GM12878 (cell line): Measurements from ENCODE around the gene ERC2. TPM values are rescaled to one million over a fixed set of nuclear protein-coding genes. Genes with fewer than 3 reads are reported as not detected.

ENCODE experiments used
- ATAC-seq: fragments of 200-7000 bp; cut with Tn5 transposase; 3 replicates; pipeline ENCODE4 v1.9.1; 2020; ENCODE audit warnings: mild to moderate bottlenecking, moderate library complexity
- BruUV-seq: library from RNA; stranded (reverse); fragments of 400-500 nt; replicated peaks from 2 replicates; lab custom pipeline; 2021; lab: Mats Ljungman, UMichigan
- CTCF ChIA-PET: fragments of 300-600 bp; sonication (Branson Sonifier 250); formaldehyde crosslinking; extraction: SDS; loops from one replicate; lab custom pipeline; 2021; ENCODE audit warnings: inconsistent platforms; lab: Yijun Ruan, JAX
- POLR2A ChIA-PET: fragments of 350-600 bp; formaldehyde crosslinking; extraction: SDS; loops from one replicate; lab custom pipeline; 2021; ENCODE audit warnings: inconsistent platforms; lab: Charles Lee
- RAD21 ChIA-PET: fragments of 300-600 bp; sonication (Branson Sonifier 250); formaldehyde crosslinking; loops from one replicate; lab custom pipeline; 2023; ENCODE audit warnings: antibody characterized with exemption; ENCODE audit not compliant: unreplicated experiment; lab: Charles Lee
- SMC1A ChIA-PET: fragments of 300-600 bp; sonication (Branson Sonifier 250); formaldehyde crosslinking; loops from one replicate; lab custom pipeline; 2023; ENCODE audit not compliant: unreplicated experiment, uncharacterized antibody; lab: Charles Lee
- DNase-seq: peaks from one replicate; pipeline ENCODE4 v3.0.0-alpha.2; 2011; ENCODE audit warnings: low read depth, low spot score
- FAIRE-seq: peaks from 3 replicates; lab custom pipeline; 2011; peaks lifted over from hg19 to GRCh38; lab: Jason Lieb, UNC
- H2AFZ ChIP-seq: 2 replicates; pipeline ENCODE4 v1.6.0; 2011; ENCODE audit warnings: low read depth, low read length, control low read depth; ENCODE audit not compliant: control insufficient read depth
- H3K27ac ChIP-seq: 2 replicates; pipeline ENCODE4 v1.5.1; 2011; ENCODE audit warnings: control low read depth; ENCODE audit not compliant: control insufficient read depth, insufficient read depth
- H3K27me3 ChIP-seq, 2 experiments: replicated peaks in 1 of 2; 2 replicates each; pipeline versions ENCODE4 v1.6.0 to v1.6.1; 2011; ENCODE audit warnings: low read length in 1 of 2; ENCODE audit not compliant: control insufficient read depth in 2 of 2, insufficient read depth in 2 of 2
- H3K36me3 ChIP-seq, 2 experiments: 2 replicates each; pipeline ENCODE4 v1.5.1; 2011; ENCODE audit warnings: low read length in 1 of 2; ENCODE audit not compliant: control insufficient read depth in 2 of 2, insufficient read depth in 2 of 2
- H3K4me1 ChIP-seq: 2 replicates; pipeline ENCODE4 v1.6.1; 2011; ENCODE audit warnings: mild to moderate bottlenecking, low read length, moderate library complexity, mixed read lengths; ENCODE audit not compliant: control insufficient read depth, insufficient read depth
- H3K4me2 ChIP-seq: 2 replicates; pipeline ENCODE4 v1.6.0; 2011; ENCODE audit warnings: control low read depth; ENCODE audit not compliant: control insufficient read depth, insufficient read depth
- H3K4me3 ChIP-seq: fragments of 200-600 bp; sonication (generic); 2 replicates; pipeline ENCODE4 v1.5.1; 2016
- H3K79me2 ChIP-seq: 2 replicates; pipeline ENCODE4 v1.6.0; 2011; ENCODE audit warnings: low read length; ENCODE audit not compliant: control insufficient read depth, insufficient read depth
- H3K9ac ChIP-seq: 2 replicates; pipeline ENCODE4 v1.8.0; 2011; ENCODE audit warnings: low read length, control low read depth, mixed read lengths; ENCODE audit not compliant: control insufficient read depth, insufficient read depth
- H3K9me3 ChIP-seq: replicated peaks from 3 replicates; pipeline ENCODE4 v1.5.1; 2011; ENCODE audit warnings: mild to moderate bottlenecking, low read length; ENCODE audit not compliant: control insufficient read depth, insufficient read depth
- H4K20me1 ChIP-seq: 2 replicates; pipeline ENCODE4 v1.6.0; 2011; ENCODE audit not compliant: control insufficient read depth, insufficient read depth
- BRCA1 ChIP-seq: IDR thresholded peaks from 2 replicates; pipeline ENCODE4 v1.6.1; 2011; ENCODE audit warnings: low read depth, low read length, improper control_type of control experiment
- CHD2 ChIP-seq: IDR thresholded peaks from 2 replicates; pipeline ENCODE4 v1.6.1; 2011; ENCODE audit warnings: low read depth, low read length, improper control_type of control experiment, borderline replicate concordance
- DPF2 ChIP-seq: fragments of 450-650 bp; IDR thresholded peaks from 2 replicates; pipeline ENCODE4 v1.6.1; 2017; ENCODE audit warnings: mild to moderate bottlenecking
- FOXK2 ChIP-seq: fragments of 450-650 bp; IDR thresholded peaks from 2 replicates; pipeline ENCODE4 v1.6.1; 2017; ENCODE audit warnings: mild to moderate bottlenecking, moderate library complexity
- JUNB ChIP-seq: IDR thresholded peaks from 2 replicates; pipeline ENCODE4 v1.6.1; 2016; ENCODE audit warnings: antibody characterized with exemption, mild to moderate bottlenecking
- NFYB ChIP-seq: IDR thresholded peaks from 2 replicates; pipeline ENCODE4 v1.6.1; 2011; ENCODE audit warnings: low read depth, mild to moderate bottlenecking, low read length, improper control_type of control experiment, moderate library complexity; ENCODE audit not compliant: insufficient read depth
- NR2C1 ChIP-seq: fragments of 450-650 bp; IDR thresholded peaks from 2 replicates; pipeline ENCODE4 v1.6.1; 2017; ENCODE audit warnings: antibody characterized with exemption, mild to moderate bottlenecking, moderate library complexity
- POLR2AphosphoS2 ChIP-seq: IDR thresholded peaks from 2 replicates; pipeline ENCODE4 v1.6.1; 2011; ENCODE audit warnings: low read depth, mild to moderate bottlenecking, low read length, improper control_type of control experiment, moderate library complexity
- RAD21 ChIP-seq: IDR thresholded peaks from 2 replicates; pipeline ENCODE4 v1.6.1; 2011; ENCODE audit warnings: mild to moderate bottlenecking, low read depth, low read length, moderate library complexity; ENCODE audit not compliant: insufficient read depth
- RB1 ChIP-seq: fragments of 450-650 bp; formaldehyde crosslinking; IDR thresholded peaks from 2 replicates; pipeline ENCODE4 v1.6.1; 2017; ENCODE audit warnings: mild to moderate bottlenecking, borderline replicate concordance
- RUNX3 ChIP-seq: IDR thresholded peaks from 2 replicates; pipeline ENCODE4 v1.6.1; 2012; ENCODE audit warnings: low read length, inconsistent platforms
- STAT1 ChIP-seq: fragments of 450-650 bp; conservative IDR thresholded peaks from 2 replicates; pipeline ENCODE4 v1.6.1; 2014; ENCODE audit warnings: antibody characterized with exemption, mild to moderate bottlenecking
- STAT3 ChIP-seq: IDR thresholded peaks from 2 replicates; pipeline ENCODE4 v1.6.1; 2011; ENCODE audit warnings: low read depth, low read length, improper control_type of control experiment
- WRNIP1 ChIP-seq: IDR thresholded peaks from 2 replicates; pipeline ENCODE4 v1.6.1; 2011; ENCODE audit warnings: low read depth, low read length, improper control_type of control experiment, borderline replicate concordance
- WGBS: methylation state at CpG from one replicate; pipeline ENCODE4 v1.1.6; 2016; ENCODE audit warnings: low lambda C conversion rate; ENCODE audit not compliant: insufficient replicate concordance, insufficient coverage; ENCODE audit errors: missing lambda C conversion rate; 5-methylcytosine and 5-hydroxymethylcytosine counted together
- in situ Hi-C: fragments of 300-500 bp; cut with MboI; formaldehyde crosslinking; loops from 9 replicates; pipeline ENCODE4 v1.14.3; 2018; ENCODE audit warnings: mixed read lengths
- intact Hi-C: fragments of 100-400 bp; cut with micrococcal nuclease; formaldehyde crosslinking; loops from one replicate; pipeline ENCODE4 v1.14.2; 2022; ENCODE audit not compliant: unreplicated experiment
- polyA plus RNA-seq, 11 experiments: library from polyadenylated mRNA; depleted of rRNA in 4 of 11; unstranded in 6 of 11; stranded (reverse) in 5 of 11; fragments of >200 nt; fragmentation: Nextera tagmentation in 4 of 11; fragmentation: Illumina TruSeq in 1 of 11; extraction: Ambion mirVana in 4 of 11; extraction: Trizol in 1 of 11; gene quantifications; 1 replicate in 1 of 11; 2 replicates in 10 of 11; pipeline versions ENCODE4 v1.2.1 to v1.2.3, GENCODE V29; 2011 to 2016; ENCODE audit warnings: inconsistent platforms in 2 of 11, missing spikeins in 2 of 11, low read depth in 1 of 11
- total RNA-seq, 4 experiments: library from RNA; depleted of rRNA in 3 of 4; stranded (reverse); fragments of >200 nt in 3 of 4; fragmentation: Illumina TruSeq in 1 of 4; extraction: Trizol in 1 of 4; gene quantifications; 2 replicates each; pipeline versions ENCODE4 v1.2.1 to v1.2.3, GENCODE V29; 2013 to 2021
- TF ChIP-seq, protein P1 (sequence below): IDR thresholded peaks from 2 replicates; pipeline ENCODE4 v1.6.1; 2011; ENCODE audit warnings: mild to moderate bottlenecking, low read depth, low read length, moderate library complexity; ENCODE audit not compliant: insufficient replicate concordance

Gene ERC2
- total and polyA plus RNA-seq, 10 of the 15 experiments (the other 5 are each of a cell fraction or from before 2014, with no cell fraction given) = 0.06 to 1.4 (median 0.12) TPM; not detected in 3

DNA sequence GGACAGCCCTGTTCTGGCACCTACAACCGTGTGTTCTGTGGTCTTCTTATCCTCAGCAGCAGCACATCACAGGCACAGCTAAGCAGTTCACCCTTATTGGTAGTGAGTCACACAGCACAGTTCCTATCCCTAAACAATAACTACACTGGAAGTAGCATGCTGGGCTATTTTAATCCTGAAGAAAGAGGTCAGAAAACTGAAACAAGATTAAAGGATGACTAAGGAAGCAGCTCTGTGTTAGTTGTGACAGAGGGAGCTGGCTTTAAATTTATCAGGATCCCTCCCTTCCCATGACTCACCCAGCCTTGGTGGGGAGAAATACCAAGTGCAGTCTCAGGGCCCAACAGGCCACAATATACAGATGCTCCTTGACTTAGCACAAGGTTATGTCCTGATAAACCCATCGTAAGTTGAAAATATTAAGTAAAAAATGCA lies 144.3 kb downstream of the ERC2 start:
- no TSS peak for BruUV-seq
- no peak overlapping the region for H2AFZ ChIP-seq
- TF ChIP-seq DPF2 = no peak
- TF ChIP-seq WRNIP1 = no peak
- no peak for TF ChIP-seq NFYB
- TF ChIP-seq RB1 = no peak
- TF ChIP-seq POLR2AphosphoS2 = no peak
- no peak for TF ChIP-seq STAT3
- TF ChIP-seq, all 136 proteins: peak for 0
- ChIA-PET SMC1A (no interaction called here), RAD21 (no interaction called here), POLR2A (no interaction called here), CTCF (interaction anchor here (1.1 to 1.2 kb wide), 2 partner anchors 17 to 21 kb away, joined by 3 to 4 read pairs; no protein-coding TSS in a partner anchor)
- intact Hi-C loops = no loop called here
- Histone ChIP-seq H3K27me3 (no peaks in the 10 kb centered on the region; a peak in 1 of 4 replicates), H3K4me2 (no peak overlapping the region), H3K4me1 (no peaks in the 10 kb centered on the region), H4K20me1 (no peaks in the 10 kb centered on the region), H3K9ac (no peak overlapping the region), H3K79me2 (no peaks in the 10 kb centered on the region), H3K27ac (no peak overlapping the region), H3K36me3 (no peaks in the 10 kb centered on the region), H3K9me3 (no peaks in the 10 kb centered on the region), H3K4me3 (no peak overlapping the region)
- in situ Hi-C loops = no loop called here
- ATAC-seq = no peak
- WGBS = 18% methylated on average over 2 of the region's 2 CpGs
- no peak for FAIRE-seq
- no peak for DNase-seq

DNA sequence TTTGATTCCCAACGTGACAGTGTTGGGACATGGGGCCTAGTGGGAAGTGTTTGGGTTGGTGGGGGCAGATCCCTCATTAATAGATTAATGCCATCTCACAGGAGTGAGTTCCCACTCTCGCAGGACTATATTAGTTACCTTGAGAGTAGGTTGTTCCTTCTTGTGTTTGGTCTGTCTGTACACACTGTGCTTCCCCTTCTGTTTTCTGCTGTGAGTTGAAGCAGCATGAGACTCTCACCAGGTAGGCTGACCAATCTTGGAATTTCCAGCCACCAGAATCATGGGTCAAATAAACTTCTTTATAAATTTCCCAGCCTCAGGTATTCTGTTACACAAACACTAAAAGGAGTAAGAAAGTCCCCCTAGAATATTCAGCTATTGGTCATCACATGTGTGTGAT lies 145.4 kb downstream of the ERC2 start:
- H2AFZ ChIP-seq = no peak overlapping the region
- no peaks in the 10 kb centered on the region; a peak in 1 of 4 replicates for H3K27me3 ChIP-seq
- no peak overlapping the region for H3K4me3 ChIP-seq
- H3K4me1 ChIP-seq = no peaks in the 10 kb centered on the region
- POLR2A ChIA-PET = no interaction called here
- no peak overlapping the region for H3K4me2 ChIP-seq
- H3K36me3 ChIP-seq = no peaks in the 10 kb centered on the region
- no peak for FAIRE-seq
- no peak for DNase-seq
- CTCF ChIA-PET = no interaction called here
- H4K20me1 ChIP-seq = no peaks in the 10 kb centered on the region
- in situ Hi-C loops = no loop called here
- no TSS peak for BruUV-seq
- no peak overlapping the region for H3K27ac ChIP-seq
- WGBS = 3% methylated on average over 2 of the region's 2 CpGs
- intact Hi-C loops = no loop called here
- H3K9me3 ChIP-seq = no peaks in the 10 kb centered on the region
- H3K9ac ChIP-seq = no peak overlapping the region
- RAD21 ChIA-PET = no interaction called here
- no peak for ATAC-seq
- TF ChIP-seq NR2C1 (no peak), RUNX3 (no peak), RAD21 (no peak), BRCA1 (no peak), STAT1 (no peak), FOXK2 (no peak), JUNB (no peak), CHD2 (no peak)
- TF ChIP-seq, protein P1, sequence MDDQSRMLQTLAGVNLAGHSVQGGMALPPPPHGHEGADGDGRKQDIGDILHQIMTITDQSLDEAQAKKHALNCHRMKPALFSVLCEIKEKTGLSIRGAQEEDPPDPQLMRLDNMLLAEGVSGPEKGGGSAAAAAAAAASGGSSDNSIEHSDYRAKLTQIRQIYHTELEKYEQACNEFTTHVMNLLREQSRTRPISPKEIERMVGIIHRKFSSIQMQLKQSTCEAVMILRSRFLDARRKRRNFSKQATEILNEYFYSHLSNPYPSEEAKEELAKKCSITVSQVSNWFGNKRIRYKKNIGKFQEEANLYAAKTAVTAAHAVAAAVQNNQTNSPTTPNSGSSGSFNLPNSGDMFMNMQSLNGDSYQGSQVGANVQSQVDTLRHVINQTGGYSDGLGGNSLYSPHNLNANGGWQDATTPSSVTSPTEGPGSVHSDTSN = no peak
- SMC1A ChIA-PET = no interaction called here
- no peaks in the 10 kb centered on the region for H3K79me2 ChIP-seq
